Stimulated activated CD8-positive, alpha-beta memory T cell treated with anti-CD3 and anti-CD28 coated beads, Interleukin-4, amount 100 ng/mL, for 24 hours (primary cell): ENCODE data around the gene TNNT2.
A peak's percentile ranks its signal among the peaks of the same experiment; 100 is the strongest.

Experiments
- DNase-seq: peaks from one replicate; pipeline ENCODE4 v3.0.0-alpha.2; 2020; ENCODE audit warnings: low read depth

TNNT2 gene

DNA sequence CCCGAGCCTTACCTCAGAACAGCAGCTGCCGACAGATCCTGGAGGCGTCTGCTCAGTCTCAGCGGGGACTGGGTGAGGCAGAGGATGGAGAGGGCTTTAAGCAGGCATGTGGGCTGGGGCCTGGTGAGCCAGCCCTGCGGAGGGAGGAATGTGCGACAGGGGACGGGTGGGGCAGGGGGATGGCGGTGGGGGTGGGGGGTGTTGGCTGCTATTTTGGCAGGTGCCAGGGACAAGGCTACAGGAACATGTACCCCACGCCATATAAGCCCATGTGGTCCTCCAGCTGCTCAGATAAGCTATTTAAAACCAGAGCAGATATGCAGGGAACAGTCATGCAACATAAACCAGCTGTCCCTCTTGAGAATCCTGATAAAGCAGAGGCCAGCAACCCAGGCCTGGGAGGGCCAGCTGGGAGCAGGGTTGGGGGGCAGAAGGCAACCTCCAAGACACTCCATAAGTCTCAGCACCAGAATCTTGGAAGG lies at the start of gene TNNT2:
Gene TNNT2, minus strand, starts transcription at position 70 of the 482 bp plus-strand sequence. CDS start 4,426 bp downstream, outside the sequence.
- DNase-seq = no peak

DNA sequence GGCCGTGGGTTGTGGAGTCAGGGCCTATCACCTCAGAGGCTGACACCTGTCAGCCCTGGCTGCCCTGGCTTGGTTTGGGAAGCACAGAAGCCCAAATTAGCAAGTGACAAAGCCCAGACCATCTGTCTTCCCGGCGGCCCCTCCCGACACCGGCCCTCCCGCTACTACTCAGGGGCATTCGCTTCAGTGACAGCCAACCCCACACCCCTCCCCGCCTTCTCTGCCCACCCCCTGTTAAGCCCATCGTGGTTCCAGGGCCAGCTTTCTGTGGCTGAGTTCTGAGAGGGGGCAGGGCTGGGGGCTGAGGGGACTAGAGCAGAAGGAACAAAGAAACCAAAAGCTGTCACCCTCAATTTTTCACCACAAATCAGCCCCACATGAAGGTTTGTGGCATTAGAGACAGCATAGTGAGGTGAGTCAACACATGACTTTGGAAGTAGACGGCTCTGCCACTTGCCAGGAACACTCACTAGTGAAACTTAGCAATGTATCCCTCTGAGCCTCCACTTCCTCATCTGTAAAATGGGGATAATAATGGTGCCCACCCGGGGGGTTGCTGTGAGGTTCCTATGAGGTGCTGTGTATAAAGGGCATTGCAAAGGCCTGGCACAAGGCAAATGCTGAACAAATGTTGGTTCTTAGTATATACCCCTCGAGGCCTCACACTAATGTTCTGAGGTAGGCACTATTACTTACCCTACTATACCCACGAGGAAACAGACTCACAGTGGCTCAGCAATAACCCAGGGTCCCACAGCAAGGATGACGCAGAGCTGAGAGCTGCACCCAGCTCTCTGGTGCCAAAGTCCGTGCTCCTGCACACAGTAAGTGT lies 49.2 kb upstream of the TNNT2 start:
- DNase-seq = no peak

DNA sequence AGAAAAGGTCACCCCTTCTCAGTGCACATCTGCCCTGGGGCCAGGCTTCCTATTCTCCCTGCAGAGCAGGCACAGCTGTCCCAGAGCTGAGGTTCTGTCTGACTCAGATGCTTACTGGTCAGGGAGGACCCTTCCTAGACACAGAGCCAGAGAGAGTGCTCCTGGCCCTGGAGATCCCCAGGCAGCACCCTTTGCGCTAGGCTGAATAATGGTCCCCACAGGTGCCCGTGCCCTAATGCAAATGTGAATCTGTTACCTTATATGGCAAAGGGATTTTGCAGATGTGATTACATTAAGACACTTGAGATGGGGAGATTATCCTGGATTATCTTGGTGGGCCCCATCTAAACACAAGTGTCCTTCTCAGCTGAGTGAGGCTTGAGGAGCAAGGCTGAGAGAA lies 46.7 kb upstream of the TNNT2 start:
- no peak for DNase-seq

DNA sequence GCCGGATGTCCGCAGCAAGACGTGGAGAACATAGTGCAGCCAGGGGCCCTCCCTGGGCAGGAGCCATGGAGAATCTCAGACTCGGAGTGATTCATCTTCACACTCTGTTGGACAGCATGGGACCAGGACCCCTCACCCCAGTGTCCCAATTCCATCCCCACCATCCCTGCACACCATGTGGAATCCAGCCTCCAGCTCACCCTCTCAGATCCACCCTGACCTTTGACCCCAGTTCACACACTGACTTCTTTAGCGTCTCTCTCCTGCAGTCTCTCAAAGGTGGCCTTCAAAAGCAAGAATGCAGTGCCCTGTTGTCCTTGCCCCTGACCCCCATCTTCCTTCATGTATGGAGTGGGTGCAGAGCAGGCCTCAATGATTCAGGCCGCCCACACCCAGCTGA lies 46.2 kb upstream of the TNNT2 start:
- no peak for DNase-seq

DNA sequence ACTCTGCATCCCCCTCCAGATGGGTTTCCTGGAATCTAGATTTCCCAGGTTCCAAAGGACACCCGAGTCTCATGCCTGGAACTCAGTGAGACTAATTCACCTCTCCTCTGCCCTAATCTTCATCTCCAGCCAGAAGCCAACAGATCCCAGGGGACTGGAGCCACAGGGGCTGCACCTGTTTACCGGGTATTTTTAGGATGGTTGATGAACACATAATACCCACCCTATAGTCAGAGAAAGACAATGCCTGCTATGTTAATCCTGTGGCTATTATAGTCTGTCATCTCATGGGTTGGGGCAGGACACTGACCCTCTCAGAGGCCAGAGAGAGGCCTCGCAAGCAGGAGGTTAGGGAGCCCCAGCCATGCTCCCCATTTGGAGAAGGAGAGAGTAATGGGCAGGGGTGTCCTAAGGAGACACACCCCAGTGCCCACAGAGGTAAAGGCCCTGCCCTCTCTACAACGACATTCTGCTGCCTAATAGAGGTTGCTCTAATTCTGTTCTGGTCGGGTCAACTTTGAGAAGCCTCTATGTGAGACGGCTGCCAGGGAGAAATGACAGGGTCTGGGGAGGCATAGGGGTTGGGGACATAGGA lies 45.1 kb upstream of the TNNT2 start:
- DNase-seq = no peak

DNA sequence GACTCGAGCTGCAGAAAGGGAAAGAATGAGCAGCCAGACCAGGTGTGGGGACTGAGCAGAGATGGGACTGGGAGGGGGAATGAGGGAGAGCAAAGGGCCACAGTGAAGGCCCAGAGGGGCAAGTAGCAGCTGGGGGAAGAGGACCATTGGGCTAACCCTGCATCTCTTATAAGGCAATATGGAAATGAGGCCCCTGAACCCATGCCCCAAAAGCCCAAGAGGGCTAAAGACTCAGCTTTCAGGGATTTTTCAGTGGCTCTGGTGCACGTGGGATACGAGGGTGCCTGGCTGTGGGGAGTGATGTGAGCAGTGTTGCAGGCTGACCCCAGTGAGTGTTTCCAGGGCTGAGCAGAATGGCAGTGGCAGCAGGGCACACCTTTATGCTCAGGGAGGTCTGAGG lies 44.5 kb upstream of the TNNT2 start:
- DNase-seq = no peak

DNA sequence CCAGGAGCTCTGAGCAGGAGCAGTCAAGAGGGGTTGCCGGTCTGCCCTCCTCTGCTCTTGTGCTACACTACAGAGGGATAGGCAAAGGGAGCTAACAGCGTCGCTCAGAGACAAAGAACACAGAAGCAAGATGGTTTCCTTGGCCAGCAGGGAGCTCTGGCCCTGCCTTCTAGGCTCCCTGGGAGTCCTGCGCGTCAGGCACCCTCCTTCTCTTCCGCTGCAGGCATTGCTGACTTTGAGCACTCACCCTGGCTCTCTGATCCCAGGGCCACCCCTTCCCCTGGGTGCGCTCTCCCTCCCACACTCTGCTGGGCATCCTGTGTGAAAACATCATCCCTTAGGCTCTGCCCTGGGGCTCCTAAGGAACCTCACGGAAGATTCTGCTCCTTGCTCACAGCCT lies 43.6 kb upstream of the TNNT2 start:
- DNase-seq = no peak

DNA sequence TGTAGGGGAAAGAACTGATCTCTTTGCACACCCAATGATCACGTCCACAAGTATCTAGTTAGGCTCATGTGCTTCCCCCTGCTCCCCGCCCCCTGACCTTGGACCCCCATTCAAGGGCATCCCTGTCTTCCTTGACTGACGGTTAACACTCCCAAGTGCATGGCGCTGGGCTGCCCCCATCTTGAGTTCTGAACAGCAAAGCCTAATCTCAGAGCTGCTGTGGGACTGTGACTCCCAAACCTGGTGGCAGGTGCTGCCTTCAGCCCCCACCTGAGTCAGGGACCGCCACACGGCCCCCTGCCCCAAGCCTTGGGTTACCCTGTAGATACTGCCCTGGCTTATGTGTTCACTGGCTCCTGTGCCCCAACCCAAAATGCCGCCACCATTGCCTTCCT lies 43.1 kb upstream of the TNNT2 start:
- no peak for DNase-seq

DNA sequence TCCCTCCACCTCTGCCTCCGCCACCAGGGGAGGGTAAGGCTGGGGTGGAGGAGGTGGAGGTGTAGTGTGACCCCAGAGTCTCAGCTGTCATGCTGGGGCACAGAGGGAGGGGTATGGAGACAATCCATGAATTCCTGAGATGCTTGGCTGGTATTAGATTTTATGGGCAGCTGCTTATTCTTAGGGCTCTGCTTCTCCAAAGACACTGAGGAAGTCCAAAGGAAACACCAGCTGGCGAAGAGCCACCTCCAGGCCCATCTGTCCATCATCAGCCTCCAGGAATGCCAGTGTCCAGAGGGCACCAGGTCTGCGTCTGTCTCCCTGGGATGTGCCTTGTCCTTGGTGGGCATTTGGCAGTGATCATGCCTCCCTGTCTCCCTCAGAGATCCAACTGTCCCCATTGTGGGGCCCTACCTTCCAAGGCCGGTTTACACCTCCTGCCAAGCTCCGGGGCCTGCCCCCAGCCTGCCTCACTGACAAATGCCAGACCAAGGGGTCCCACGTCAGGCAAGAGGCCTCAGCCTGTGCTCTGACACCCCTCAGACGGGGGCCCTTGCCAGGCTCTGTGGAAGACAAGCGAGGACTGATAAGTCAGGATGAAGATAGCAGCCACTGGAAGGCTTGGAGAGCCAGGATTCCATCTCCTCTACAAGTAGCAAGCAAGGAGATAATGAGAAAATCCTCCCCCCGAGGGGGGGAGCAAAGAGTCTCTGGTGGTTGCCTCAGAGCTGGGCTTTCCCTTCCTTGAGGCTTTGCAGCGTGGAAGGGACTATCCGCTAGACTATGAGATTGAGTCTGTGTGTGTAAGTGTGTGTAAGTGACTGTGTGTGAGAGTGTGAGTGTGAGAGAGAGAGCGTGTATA lies 42.5 kb upstream of the TNNT2 start:
- DNase-seq = no peak

DNA sequence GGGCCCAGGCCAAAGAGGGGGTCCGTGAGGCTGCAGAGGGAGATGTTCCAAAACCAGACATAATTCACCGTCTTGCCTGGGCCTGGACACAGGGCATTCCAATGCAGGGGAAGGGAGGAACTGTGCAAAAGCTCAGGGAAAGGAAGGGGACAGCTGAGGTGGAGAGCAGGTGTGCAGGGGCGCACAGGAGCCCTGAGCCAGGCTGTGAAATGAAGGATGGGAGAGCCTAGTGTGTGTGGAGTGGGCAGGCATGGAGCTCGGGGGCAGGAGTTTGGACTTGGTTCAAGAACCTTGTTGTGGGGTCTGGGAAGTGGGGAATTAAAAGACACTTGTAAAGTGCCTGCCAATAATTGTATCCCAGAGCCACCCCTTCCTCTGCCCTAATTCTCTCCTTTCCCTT lies 41.8 kb upstream of the TNNT2 start:
- DNase-seq = no peak

DNA sequence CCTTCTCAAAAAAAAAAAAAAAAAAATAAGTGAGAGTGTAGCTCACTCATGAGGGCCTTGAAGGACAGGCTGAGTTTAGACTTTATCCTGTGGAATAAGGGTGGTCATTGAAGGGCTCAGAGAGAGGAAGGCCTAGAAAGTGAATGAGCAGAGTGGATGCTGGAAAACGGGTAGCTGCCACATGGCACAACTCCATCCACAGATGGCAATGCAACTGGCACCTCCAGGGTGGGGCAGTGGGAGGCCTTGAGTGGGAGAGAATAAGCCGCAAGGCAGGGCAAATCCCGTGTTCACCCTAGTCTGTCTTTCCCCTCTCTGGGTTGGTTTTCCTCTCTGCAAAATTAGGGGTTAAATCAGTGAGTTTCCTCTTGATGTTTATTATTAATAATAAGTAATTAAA lies 41.0 kb upstream of the TNNT2 start:
- DNase-seq = no peak

DNA sequence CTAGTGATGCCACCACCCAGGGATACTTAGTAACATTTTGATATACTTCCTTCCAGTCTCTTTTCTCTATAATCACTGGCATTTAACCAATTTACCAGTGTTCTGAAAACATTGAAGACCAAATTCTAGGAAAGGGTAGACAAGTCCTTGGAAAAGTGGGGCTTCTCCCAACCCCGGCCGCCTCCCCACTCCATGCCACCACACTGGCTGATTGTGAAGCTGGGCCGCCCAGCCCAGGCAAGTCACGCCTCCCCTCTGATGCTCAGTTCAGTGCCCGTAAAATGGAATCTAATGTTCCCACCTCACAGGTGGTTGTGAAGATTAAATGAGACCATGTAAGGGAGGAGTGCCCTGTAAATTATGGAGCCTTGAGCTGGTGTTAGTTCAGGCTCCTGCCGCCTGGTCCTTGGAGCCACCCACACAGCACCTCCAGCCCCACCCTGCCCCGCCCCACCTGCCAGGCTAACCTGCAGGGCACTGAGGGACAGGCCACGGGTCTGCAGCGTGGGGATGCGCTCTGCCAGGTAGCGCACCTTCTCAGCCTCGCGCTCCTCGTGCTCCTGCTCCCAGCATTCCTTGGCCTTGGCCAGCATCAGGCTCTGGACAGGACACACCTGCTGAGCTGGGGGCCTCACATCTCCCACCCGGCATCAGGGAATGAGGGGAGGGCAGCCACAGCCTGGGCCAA lies 36.7 kb upstream of the TNNT2 start:
- DNase-seq = no peak

DNA sequence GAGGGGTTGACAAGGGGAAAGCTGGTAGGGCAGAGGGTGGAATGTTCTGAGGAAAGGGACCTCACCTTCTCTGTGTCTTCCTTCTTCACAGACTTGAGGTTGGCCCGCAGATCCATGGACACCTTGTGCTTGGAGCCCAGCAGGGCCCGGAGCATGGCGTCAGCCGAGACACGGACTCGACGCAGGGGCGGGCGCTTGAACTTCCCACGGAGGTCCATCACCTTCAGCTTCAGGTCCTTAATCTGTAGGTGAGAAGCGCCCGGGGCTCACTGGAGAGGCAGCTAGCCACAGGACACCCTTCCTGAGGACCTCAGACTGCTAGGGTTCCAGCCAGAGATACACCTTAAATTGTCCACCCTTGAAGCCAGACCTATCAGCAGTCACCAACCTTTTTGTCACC lies 33.8 kb upstream of the TNNT2 start:
- no peak for DNase-seq

DNA sequence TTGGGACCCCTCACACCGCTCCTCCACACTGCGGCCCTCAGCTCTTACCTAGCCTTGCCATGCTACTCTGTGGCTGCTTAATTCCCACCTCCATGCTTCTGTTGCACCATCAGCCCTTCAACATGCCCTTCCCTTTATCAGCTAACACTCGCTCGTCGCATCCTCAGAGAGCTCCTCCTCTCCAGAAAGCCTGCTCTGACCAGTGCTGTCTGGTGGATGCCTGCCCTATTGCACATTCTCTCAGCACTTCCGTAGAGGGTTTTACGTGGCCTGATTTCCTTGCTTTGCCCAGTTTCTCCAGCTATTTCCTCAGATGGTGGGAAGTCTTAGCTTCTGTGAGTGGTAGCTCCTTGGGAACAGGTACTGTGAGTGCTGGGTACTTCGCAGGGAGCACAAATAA lies 32.0 kb upstream of the TNNT2 start:
- DNase-seq = no peak

DNA sequence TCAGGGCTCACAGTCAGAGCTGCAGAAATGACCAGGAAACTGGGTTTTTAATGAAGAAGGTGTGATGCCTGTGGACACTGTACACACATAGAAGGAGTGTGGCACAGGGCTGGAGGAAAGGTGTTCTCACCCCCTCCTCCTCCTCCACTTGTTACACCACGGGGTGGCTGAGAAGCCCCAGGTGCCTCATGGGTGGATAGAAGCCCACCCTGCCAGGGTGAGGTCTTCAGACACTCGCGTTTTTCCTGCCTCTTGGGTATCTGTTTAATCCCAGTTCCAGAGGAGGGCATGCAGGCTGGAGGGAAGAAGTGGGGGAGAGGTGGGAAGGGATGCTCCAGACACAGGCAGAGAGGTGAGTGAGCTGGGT lies 31.3 kb upstream of the TNNT2 start:
- no peak for DNase-seq

DNA sequence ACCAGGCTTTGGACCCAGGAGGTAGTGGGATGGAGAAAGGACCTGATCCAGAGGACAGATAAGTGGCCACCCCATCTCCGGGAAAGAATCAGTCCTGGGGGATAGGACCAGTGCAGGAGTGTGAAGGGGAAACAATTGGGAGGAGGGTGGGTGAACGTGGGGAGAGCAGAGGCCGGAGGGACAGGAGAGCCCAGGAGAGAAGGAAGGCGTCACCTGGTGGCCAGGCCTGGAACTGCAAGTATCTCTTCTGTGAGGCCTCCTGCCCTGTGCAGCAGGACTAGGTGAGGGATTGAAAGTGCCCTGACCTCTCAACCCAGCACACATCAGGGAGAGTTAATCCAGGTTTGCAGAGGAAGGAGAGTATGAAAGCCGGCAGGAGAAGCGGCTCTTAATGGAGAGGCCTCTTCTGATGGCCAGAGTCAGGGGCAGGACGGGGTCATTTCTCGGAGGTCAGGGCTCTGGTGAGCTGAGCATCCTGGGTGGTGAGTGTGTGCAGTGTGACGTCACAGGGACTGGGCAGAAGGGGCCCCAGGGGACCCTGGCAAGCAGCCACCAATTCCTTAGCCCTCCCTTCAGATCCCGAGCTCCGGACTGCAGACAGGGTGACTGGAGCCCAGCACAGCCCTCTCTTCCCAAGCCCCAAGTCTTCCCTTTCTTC lies 30.8 kb upstream of the TNNT2 start:
- DNase-seq = peak; percentile 62

DNA sequence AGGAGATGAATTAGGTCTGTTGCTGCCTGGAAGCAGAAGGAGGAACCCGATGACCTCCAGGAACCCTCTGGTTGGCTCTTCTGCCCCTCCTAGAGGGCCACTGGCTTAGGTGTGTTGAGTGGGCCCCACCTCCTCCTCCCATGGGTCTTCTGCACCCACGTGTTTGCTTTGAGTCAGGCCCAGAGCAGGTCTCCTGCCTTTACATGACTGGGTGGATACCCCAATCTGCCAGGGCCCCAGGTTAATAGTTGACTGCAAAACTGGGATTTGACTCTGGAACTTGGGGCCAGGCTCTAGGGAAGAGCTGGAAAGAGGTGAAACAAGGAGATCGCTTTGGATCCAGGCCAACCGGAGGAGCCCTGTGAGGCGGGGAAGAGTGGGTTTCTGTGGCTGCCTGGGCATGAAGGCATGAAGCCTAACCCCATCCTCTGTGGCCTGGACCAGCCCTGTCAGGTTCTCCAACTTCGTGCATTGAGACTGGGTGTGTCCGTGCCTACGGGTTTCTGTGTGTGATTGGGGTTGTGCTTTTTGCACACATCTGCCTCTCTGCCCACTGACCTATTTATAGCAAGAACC lies 29.4 kb upstream of the TNNT2 start:
- no peak for DNase-seq

DNA sequence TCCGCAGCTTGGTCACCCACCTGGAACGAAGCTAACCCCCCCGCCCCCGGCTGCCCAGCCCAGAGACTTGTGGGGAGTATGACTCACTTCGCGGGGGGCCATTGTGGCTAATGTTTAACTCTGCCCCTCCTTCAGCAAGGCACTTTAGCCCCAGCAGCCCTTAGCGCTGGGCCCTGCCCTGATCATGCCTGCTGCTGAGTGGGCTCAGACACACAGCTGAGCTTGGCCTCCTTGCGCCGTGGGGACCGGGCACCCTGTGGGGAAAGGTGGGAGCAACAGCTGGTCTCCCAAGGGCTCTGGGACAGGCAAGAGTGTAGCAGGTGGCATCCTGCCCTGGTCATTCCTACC lies 28.0 kb upstream of the TNNT2 start:
- DNase-seq = no peak

DNA sequence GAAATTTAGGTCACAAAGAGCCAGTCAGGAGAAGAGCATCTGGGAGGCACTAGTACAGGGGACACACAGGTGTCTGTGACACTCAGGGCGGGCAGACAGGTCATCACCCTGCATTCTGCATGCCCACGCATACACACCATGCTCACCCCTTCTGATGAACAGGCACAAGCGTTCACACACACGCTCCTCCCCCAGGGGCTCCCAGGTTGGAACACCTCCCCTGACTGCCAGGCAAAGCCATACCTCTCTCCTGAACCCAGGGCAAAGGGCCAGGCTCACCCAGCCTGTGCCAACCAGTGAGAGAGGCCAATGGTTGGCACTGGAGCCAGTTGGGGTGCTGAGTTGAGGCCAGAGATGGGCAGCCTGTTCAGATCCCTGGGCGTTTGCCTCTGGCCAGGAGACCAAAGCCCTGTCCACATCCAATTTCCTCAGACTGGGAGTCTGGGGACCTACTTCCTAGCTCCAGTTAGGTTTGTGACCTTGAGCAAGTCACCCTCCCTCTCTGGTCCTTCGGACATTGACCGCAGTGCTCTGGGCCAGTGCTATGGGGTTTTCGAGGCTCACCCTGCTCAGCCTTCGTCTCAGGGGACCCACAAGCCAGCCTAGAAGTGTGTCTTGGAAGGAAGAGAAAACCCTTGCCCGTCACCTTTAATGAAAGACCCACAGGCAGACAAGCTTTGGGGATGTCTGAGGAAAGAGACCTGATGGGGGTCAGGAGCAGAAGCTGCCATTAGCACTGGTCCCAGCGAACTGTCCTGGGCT lies 27.4 kb upstream of the TNNT2 start:
- no peak for DNase-seq

DNA sequence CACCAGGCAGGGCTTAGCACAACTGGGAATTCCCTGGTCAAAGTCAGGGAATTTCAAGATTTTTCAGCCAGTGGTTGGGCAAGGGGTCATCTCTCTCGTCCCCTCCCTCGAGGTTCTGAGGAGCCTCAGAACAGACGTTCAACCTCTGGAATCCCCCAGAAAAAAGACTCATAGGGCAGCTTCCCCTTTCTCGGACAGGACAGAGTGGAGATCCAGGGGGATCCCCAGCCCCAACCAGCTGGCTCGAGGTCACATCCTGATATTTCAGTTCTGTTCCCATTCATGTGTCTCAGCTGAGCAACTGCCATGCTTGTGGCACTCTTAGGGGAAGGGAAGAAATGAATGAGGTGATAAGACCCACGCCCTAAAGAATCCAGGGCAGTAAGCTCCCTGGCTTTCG lies 26.6 kb upstream of the TNNT2 start:
- DNase-seq = no peak

DNA sequence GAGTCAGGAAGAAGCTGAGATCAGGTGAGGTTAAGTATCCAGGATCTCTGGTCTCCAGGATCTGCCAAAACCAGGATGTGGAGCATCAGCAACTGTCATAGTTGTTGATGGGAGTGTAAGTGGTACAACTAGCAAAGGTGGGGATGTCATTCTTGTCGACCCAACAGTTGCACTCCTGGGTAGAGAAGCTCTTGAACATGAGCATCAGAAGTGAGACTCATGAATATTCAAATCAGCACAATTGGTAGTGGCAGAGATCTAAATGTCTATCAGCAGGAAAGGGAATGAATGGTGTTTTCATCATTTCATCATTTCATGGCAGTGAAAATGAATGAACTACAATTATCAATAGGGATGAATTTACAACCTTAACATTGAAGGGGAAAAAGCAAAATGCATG lies 25.9 kb upstream of the TNNT2 start:
- no peak for DNase-seq
